ENCODE data around the gene SREBF2. TPM values are rescaled to one million over a fixed set of nuclear protein-coding genes. Genes with fewer than 3 reads are reported as not detected.

The SREBF2 gene
- total and polyA plus RNA-seq, 2 experiments from 2014 or later = 23.6 to 26.5 TPM

- in situ Hi-C loops (cut with MboI) = no loop called here
- 94 to 97% methylated on average over 6 of the region's 6 CpGs for WGBS, 2 experiments (ENCODE audit: low coverage in 1 of 2, low lambda C conversion rate in 2 of 2, missing lambda C conversion rate in 2 of 2)
Measured at GRCh38 chr22:41885516-41885915, 52.6 kb downstream of the SREBF2 start.

GRCh38 chr22:41888627-41889200, 55.8 kb downstream of the SREBF2 start:
- peak; percentile 60 for DNase-seq
- WGBS, 2 experiments (ENCODE audit: low coverage in 1 of 2, low lambda C conversion rate in 2 of 2, missing lambda C conversion rate in 2 of 2) = 78% methylated on average over 4 of the region's 4 CpGs
- H4K20me1 ChIP-seq (ENCODE audit: insufficient read depth) = no peaks in the 10 kb centered on the region
- H3K4me3 ChIP-seq = no peak overlapping the region
- in situ Hi-C loops (cut with MboI) = no loop called here
- H2AFZ ChIP-seq = no peak overlapping the region
- no peaks in the 10 kb centered on the region for H3K9me3 ChIP-seq (ENCODE audit: low read depth)
- no peaks in the 10 kb centered on the region for H3K9me2 ChIP-seq (ENCODE audit: insufficient read depth)
- H3K27me3 ChIP-seq (replicated peaks; ENCODE audit: insufficient read depth) = no peaks in the 10 kb centered on the region
- no peak for TF ChIP-seq EZH2phosphoT487 (IDR thresholded peaks at IDR 0.05; ENCODE audit: insufficient read depth, low read depth)
- TF ChIP-seq EZH2 (IDR thresholded peaks at IDR 0.05; ENCODE audit: insufficient read depth, poor library complexity, severe bottlenecking) = no peak
- no peak overlapping the region for H3K9ac ChIP-seq
- H3K4me2 ChIP-seq (ENCODE audit: unreplicated experiment) = no peak overlapping the region
- no peaks in the 10 kb centered on the region for H3K79me2 ChIP-seq (ENCODE audit: insufficient read depth)
- peaks cover 7% of the 10 kb centered on the region for H3K4me1 ChIP-seq (ENCODE audit: insufficient read depth)
- H3F3A ChIP-seq (ENCODE audit: insufficient read depth) = peaks cover 5% of the 10 kb centered on the region
- peak overlapping the region; percentile 49 for H3K27ac ChIP-seq
- H3K36me3 ChIP-seq (ENCODE audit: low read depth) = peaks cover 29% of the 10 kb centered on the region; the same call in 1 of the 2 replicates

More at GRCh38 chr22:41885516-41885915, 52.6 kb downstream of the SREBF2 start:
- H3K36me3 ChIP-seq (ENCODE audit: low read depth) = peaks cover 29% of the 10 kb centered on the region; the same call in 1 of the 2 replicates
- no peak overlapping the region for H3K4me3 ChIP-seq
- H3K79me2 ChIP-seq (ENCODE audit: insufficient read depth) = no peaks in the 10 kb centered on the region
- H3K4me1 ChIP-seq (ENCODE audit: insufficient read depth) = peaks cover 7% of the 10 kb centered on the region
- no peaks in the 10 kb centered on the region for H4K20me1 ChIP-seq (ENCODE audit: insufficient read depth)
- no peak overlapping the region for H3K4me2 ChIP-seq (ENCODE audit: unreplicated experiment)
- H3K9me3 ChIP-seq (ENCODE audit: low read depth) = no peaks in the 10 kb centered on the region
- H3K9me2 ChIP-seq (ENCODE audit: insufficient read depth) = no peaks in the 10 kb centered on the region
- DNase-seq = no peak
- H3K27ac ChIP-seq = no peak overlapping the region
- H3K9ac ChIP-seq = no peak overlapping the region
- H3F3A ChIP-seq (ENCODE audit: insufficient read depth) = peaks cover 5% of the 10 kb centered on the region
- no peak overlapping the region for H2AFZ ChIP-seq
- TF ChIP-seq EZH2phosphoT487 (IDR thresholded peaks at IDR 0.05; ENCODE audit: insufficient read depth, low read depth) = no peak
- TF ChIP-seq EZH2 (IDR thresholded peaks at IDR 0.05; ENCODE audit: insufficient read depth, poor library complexity, severe bottlenecking) = no peak
- no peaks in the 10 kb centered on the region for H3K27me3 ChIP-seq (replicated peaks; ENCODE audit: insufficient read depth)

- Histone ChIP-seq H3K79me2 (ENCODE audit: insufficient read depth) (no peaks in the 10 kb centered on the region), H3K4me1 (ENCODE audit: insufficient read depth) (peaks cover 10% of the 10 kb centered on the region), H3K9me2 (ENCODE audit: insufficient read depth) (no peaks in the 10 kb centered on the region), H3K36me3 (ENCODE audit: low read depth) (peaks cover 18% of the 10 kb centered on the region; the same call in 1 of the 2 replicates), H2AFZ (no peak overlapping the region), H3K27me3 (replicated peaks; ENCODE audit: insufficient read depth) (no peaks in the 10 kb centered on the region), H3K9me3 (ENCODE audit: low read depth) (no peaks in the 10 kb centered on the region), H3K27ac (no peak overlapping the region), H3K9ac (no peak overlapping the region), H4K20me1 (ENCODE audit: insufficient read depth) (no peaks in the 10 kb centered on the region), H3K4me2 (ENCODE audit: unreplicated experiment) (no peak overlapping the region), H3K4me3 (no peak overlapping the region), H3F3A (ENCODE audit: insufficient read depth) (peaks cover 5% of the 10 kb centered on the region)
- TF ChIP-seq EZH2 (IDR thresholded peaks at IDR 0.05; ENCODE audit: insufficient read depth, poor library complexity, severe bottlenecking) (no peak), EZH2phosphoT487 (IDR thresholded peaks at IDR 0.05; ENCODE audit: insufficient read depth, low read depth) (no peak)
- in situ Hi-C loops (cut with MboI) = no loop called here
- 91 to 95% methylated on average over 9 of the region's 9 CpGs for WGBS, 2 experiments (ENCODE audit: low coverage in 1 of 2, low lambda C conversion rate in 2 of 2, missing lambda C conversion rate in 2 of 2)
- DNase-seq = no peak
Measured at GRCh38 chr22:41891407-41891806, 58.5 kb downstream of the SREBF2 start.

GRCh38 chr22:41892721-41893120, 59.8 kb downstream of the SREBF2 start:
- in situ Hi-C loops (cut with MboI) = no loop called here
- WGBS, 2 experiments (ENCODE audit: low coverage in 1 of 2, low lambda C conversion rate in 2 of 2, missing lambda C conversion rate in 2 of 2) = 98 to 100% methylated on average over 4 of the region's 4 CpGs
- H3K79me2 ChIP-seq (ENCODE audit: insufficient read depth) = no peaks in the 10 kb centered on the region

More at GRCh38 chr22:41892721-41893120, 59.8 kb downstream of the SREBF2 start:
- H3K4me2 ChIP-seq (ENCODE audit: unreplicated experiment) = no peak overlapping the region
- DNase-seq = no peak
- H4K20me1 ChIP-seq (ENCODE audit: insufficient read depth) = no peaks in the 10 kb centered on the region
- peaks cover 10% of the 10 kb centered on the region for H3K4me1 ChIP-seq (ENCODE audit: insufficient read depth)
- H3K27ac ChIP-seq = no peak overlapping the region
- peaks cover 14% of the 10 kb centered on the region; the same call in 1 of the 2 replicates for H3K36me3 ChIP-seq (ENCODE audit: low read depth)
- H3K27me3 ChIP-seq (replicated peaks; ENCODE audit: insufficient read depth) = no peaks in the 10 kb centered on the region
- H3K9ac ChIP-seq = no peak overlapping the region
- TF ChIP-seq EZH2phosphoT487 (IDR thresholded peaks at IDR 0.05; ENCODE audit: insufficient read depth, low read depth) = no peak
- TF ChIP-seq EZH2 (IDR thresholded peaks at IDR 0.05; ENCODE audit: insufficient read depth, poor library complexity, severe bottlenecking) = no peak
- peaks cover 5% of the 10 kb centered on the region for H3F3A ChIP-seq (ENCODE audit: insufficient read depth)
- no peaks in the 10 kb centered on the region for H3K9me2 ChIP-seq (ENCODE audit: insufficient read depth)
- no peak overlapping the region for H3K4me3 ChIP-seq
- no peak overlapping the region for H2AFZ ChIP-seq
- H3K9me3 ChIP-seq (ENCODE audit: low read depth) = no peaks in the 10 kb centered on the region

All from GM23248 (cell line).